Measurements from ENCODE around the gene PARD3B.

- TF ChIP-seq CTCF (IDR thresholded peaks at IDR 0.05) (no peak), POLR2AphosphoS5 (IDR thresholded peaks at IDR 0.05) (no peak)
Observed at GRCh38 chr2:205076405-205076804, 531.1 kb downstream of the PARD3B start.

Data from stomach (tissue), 4 donors.